ENCODE data around the gene NHLRC2.

The NHLRC2 gene

DNA sequence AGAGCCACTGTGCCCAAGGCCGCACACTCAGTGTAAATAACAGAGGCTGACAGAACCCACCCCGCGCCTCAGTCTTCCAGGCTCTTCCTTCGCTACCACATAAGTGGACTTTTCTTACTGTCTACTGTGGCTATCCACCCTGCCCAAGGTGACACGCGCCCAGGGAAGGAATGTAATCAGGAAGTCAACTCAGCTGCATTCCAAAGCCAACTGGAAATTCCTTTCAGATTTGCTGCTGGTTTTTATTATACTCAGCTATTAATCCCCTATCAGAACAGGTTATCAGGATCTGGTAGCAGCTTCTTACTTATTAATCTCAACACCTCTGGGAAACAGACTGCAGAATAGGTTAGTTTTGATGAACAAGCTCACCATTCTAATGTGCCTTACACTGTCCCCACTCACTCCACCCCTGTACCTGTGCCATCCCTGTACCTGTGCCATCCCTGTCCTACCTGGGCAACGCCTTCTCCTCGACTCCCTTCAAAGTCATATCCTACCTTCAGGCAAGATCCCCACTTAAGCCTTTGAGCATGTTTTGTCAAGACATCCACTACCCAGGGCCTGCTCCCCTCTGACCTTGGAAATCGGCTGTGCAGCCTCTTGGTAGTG lies 90.7 kb downstream of the NHLRC2 start:
- no peak for DNase-seq

DNA sequence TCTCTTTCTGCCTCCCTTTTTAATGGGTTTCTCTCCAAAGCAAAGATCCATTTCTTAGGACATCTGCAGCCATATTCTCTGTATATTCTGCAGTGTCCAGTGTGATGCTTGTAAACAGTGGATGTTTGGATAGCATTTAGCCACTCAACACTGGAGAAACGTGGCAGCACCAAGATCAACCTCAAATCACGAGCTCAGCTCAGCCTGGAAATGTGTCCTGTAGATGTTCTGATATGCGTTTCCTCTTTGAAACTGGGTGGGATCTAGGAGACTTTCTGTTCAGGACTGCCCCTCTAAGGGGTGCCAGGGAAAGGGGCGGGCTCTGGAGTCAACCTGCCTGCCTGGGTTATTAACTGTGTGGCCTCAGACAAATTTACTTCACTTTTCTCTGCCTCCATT lies 91.2 kb downstream of the NHLRC2 start:
- no peak for DNase-seq

DNA sequence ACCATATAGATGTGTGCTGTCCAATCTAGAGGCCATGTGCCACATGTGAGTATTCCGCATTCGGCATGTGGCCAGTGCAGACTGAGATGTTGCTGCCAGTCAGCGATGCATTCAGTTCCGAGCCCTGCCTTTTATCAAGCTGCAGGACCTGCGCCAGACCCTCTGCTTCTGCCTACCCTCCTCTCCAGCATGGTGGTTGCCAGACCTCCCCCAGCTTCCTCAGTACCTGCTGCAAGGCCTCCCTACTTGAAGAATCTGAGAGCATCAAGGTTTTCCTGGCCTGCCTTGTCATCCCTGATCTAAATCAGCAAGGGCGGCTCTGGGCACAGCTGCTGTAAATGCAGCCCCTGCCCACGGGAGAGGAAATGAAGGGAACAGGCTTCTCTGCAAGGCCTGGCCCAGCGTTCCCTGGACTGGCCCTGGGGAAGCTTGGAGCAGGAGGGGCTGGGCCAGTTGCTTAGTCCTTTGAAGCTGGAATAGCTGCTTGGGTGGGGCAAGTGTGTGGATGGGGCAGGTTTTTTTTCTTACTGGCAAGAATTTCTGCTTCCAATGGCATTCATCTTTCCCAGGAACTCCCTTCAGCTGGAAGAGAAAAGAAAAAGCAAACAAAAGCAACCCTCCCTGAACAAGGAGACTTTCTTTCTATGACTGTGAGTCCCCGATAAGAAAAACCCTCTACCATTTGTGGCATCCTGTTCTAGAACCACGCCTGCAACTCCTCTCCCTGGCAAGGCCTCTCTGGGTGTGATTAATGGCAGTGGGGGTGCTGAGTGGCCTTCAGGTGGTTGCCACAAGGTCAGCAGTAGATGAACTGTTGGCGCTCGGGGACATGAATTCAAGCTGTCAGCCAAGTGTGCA lies 93.0 kb downstream of the NHLRC2 start:
- DNase-seq: no peak

DNA sequence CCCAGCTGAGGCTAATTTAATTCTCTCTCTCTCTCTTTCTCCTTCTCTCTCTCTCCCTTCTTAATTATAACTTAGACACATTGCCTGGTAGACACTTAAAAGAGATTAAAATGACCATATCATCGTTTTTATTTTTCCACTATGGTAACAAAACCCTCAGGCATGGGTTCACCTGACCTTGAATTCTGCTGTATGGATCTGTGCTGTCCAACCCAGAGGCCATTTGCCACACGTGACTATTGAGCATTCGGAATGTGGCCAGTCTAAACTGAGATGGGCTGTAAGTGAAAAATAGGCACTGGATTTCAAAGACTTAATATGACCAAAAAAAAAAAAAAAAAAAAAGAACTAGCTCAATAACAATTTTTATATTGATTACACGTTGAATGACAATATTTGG lies 93.6 kb downstream of the NHLRC2 start:
- no peak for DNase-seq

DNA sequence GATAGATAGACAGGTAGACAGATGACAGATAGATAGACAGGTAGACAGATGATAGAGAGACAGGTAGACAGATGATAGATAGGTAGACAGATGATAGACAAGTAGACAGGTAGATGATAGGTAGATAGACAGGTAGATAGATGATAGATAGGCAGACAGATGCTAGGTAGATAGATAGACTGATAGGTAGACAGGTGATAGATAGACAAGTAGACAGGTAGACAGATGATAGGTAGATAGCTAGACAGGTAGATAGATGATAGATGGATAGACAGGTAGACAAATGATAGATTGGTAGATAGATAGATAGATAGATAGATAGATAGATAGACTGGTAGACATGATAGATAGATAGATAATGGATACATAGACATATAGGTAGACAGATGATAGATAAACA lies 95.8 kb downstream of the NHLRC2 start:
- no peak for DNase-seq

DNA sequence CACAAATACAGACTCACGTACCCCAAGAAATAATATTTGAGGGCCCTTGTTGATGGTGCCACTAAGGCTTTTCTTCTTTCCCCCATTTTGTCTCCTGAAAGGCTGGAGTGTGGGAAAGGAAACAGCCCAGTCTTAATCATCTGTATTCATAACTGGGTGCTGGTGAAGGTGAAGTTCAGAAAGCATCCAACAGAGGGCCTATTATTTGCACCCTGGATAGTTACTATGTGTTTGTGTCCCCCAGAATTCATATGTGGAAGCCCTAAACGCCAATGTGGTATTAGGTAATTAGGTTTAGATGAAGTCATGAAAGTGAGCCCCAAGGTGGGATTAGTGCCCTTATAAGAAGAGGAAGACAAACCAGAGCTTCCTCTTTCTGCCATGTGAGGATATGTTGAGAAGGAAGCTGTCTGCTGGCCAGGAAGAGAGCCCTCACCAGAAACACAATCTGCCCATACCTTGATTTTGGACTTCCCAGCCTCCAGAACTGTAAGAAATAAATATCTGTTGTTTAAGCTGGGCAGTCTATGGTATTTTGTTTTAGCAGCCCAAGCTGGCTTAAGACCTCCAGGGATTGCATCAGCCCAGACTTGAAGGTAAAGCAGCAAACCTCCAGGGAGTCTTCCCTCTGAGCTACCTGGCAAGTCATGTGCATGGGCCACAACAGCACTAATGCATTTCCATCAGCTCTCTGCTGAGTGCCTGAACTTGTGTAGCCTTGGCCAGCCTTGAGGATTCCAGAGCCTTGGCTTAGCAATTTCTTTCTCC lies 99.2 kb downstream of the NHLRC2 start:
- no peak for DNase-seq

DNA sequence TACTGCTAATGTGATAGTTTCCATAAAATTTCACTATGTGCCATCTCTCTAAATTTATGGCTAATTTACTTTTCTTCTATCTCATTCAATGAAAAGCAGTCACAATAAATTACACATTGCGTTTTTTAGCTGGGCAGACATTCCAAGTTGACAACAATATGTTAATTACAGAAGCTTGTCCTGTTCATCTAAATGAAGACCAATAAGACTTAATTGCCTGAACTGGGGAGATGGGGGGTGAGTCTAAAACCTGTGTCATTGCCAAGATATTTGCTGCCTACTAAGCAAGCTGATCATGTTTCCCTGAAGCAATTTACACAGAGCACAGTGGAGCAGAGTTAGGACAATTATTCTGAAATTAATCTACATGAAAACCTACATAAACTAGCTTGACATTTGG lies 99.9 kb downstream of the NHLRC2 start:
- no peak for DNase-seq

DNA sequence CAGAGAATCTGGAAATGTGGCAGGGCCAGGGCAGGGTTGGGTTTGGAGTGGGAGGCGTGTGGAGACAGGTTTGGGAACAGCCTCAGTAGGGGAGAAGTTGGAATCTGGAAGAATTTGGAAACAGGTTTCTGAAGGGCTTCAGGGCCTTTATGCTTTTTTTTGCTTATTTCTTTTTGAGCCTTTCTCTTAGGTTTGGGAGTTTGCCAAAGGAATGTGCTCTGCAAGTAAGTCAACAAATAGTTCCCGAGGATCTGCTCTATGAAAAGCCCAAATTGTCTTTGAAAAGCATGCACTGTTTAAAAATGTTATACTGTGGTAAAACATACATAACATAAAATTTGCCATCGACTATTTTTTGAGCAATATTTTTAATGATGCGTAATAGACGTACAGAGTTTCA lies 102.6 kb downstream of the NHLRC2 start:
- DNase-seq: no peak

DNA sequence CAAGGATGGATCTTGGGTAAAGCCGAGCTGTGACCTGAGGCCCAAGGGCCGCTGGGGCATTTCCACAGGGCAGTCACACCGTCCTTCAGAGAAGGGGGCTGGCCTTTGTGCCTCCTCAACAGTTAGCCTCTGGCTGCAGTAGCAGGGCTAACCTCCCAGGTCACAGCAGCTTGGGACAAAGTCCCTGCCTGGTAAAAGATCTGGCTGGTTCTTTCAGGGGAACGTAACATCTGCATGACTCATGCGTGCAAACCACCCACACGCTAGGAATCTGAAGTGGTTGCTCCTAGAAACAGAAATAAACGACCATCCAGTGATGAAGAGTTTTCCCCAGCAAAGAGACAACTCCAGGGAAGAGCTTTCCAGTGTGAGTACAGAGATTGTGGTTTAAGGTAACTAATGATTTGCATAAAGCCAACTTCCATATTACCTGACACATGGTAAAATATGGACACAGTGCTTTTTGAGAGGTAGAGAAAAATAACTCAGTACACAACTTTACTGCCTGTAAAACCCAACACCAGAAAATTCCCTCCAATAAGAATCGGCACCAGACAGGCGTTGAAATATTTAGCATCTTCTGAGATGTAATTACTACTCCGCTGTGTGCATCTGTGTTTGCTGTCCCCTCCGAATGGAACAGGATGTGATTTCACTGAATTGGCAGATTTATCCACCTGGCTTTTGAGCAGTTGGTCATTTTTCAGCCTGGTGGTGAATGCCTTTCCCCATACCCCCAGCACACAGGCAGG lies 104.3 kb downstream of the NHLRC2 start:
- no peak for DNase-seq

DNA sequence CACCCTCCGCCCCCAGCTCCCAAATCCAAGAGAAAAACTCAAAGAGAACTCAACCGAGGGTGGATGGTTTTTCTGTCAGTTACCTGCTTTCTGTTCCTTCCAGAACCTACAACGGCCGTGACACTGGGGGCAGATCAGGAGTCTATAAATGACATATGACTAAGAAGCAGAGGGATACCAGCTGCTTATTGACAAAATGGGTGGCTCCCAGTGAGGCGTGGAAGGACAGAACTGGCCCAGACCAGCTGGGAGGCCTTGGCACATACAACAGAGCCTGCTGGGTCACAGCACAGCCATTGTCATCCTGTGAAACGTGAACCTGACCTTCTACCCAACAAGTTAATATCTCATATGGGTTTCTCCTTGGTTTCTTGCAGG lies 104.9 kb downstream of the NHLRC2 start:
- DNase-seq: no peak

DNA sequence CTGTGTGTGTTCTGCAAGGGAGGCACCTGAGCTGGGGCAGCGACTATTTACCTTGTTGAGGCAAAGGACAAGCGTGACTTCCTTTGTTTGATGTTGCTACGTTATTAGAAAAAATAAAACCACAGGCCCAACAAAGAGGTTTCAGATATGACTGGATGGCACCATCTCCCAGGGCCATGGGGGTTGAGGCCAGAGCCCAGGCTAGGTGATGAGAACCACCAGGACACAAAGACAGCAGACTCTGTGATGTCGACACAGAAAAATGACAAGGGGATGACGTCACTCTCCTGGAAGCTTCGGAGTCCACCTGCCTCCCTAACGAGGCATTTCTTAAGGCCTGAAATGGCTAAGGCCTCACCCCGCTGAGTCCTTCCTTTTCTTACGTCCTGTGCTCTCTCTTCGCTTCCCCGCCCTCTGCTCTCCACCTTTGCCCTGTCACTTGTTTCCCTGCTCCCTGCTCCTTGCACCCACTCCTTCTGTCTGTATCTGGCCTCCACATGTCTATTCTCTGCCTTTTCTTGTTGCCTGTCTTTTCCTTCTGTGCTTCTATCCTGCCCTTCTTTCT lies 106.2 kb downstream of the NHLRC2 start:
- DNase-seq: no peak

DNA sequence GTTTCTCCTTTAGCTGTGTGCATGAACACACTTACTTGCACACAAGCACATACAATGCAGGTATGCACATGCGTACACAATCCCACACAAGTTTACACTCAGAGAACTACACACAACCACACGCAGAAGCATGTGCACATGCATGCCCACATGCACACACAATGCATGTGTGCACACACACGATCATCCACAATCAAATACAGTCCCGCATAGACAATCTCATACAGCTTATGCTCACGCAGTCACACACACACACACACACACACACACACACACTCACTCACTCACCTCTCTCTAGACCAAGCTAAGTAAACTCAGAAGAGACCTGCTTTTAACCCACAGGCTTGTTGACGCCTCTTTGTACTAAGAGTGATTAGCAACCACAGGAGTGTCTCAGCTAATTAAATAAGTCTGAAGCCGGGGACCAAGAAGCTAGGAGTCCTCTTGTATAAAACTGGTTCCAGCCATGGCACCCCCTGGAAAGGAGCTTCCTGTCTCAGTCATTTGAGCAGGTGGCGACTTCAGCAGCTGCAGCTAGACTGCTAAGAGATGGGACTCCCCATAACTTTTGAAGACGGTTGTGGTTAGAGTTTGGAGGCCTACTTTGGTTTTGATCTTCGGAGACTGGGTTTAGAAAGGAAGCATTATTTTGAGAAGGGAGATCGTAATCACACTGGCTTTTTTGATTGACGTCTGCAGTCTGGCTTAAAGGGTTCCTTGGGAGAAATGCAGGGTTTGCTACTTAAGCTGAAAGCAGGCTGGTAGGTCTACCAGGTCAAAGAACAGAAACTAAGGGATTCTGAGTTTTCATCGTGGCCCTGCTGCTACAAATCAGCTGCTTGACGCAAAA lies 106.9 kb downstream of the NHLRC2 start:
- DNase-seq: no peak

DNA sequence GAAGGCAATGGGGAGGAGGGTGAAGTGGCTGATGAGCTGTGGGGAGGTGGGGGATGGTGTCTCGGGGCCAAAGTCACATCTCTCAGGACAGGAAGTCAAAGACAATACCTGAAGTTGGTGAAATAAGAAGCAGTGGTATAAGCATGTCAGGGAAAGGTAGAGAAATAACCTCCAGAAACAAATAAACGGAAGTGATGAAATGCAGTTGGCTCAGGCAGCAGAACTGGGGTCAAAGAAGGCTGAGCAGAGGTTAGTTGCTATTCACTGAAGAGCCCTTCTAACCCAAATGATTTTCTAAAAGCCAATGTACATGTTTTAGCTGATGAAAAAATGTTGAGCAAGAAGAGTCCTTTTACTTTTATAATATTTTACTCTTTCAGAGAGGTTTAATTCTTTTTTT lies 110.6 kb downstream of the NHLRC2 start:
- no peak for DNase-seq

DNA sequence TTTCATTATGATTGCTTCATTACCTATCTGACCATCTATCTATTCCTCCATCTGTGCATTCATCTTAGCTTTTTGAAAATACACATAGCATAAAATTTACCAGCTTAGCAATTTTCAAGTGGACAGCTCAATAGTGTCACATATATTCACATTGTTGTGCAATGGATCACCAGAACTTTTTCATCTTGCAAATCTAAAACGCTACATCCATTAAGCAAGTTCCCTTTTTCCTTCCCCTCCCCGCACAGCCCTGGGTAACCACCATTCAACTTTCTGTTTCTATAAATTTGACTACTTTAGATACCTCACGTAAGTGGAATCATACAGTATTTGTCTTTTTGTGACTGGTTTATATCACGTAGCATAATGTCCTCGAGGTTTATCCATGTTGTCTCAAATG lies 111.2 kb downstream of the NHLRC2 start:
- DNase-seq: no peak
